GM12892 (cell line): ENCODE results near the gene CFAP221.

Experiments
- POLR2A ChIP-seq: IDR thresholded peaks from 2 replicates; pipeline ENCODE4 v1.6.1; 2011; ENCODE audit warnings: low read depth, low read length, control low read depth
- POLR2AphosphoS5 ChIP-seq: IDR thresholded peaks from 2 replicates; pipeline ENCODE4 v1.6.1; 2011; ENCODE audit warnings: low read depth, low read length, control low read depth
- TAF1 ChIP-seq: IDR thresholded peaks from 2 replicates; pipeline ENCODE4 v1.6.1; 2011; ENCODE audit warnings: low read depth, mild to moderate bottlenecking, control low read depth, low read length, borderline replicate concordance

DNA sequence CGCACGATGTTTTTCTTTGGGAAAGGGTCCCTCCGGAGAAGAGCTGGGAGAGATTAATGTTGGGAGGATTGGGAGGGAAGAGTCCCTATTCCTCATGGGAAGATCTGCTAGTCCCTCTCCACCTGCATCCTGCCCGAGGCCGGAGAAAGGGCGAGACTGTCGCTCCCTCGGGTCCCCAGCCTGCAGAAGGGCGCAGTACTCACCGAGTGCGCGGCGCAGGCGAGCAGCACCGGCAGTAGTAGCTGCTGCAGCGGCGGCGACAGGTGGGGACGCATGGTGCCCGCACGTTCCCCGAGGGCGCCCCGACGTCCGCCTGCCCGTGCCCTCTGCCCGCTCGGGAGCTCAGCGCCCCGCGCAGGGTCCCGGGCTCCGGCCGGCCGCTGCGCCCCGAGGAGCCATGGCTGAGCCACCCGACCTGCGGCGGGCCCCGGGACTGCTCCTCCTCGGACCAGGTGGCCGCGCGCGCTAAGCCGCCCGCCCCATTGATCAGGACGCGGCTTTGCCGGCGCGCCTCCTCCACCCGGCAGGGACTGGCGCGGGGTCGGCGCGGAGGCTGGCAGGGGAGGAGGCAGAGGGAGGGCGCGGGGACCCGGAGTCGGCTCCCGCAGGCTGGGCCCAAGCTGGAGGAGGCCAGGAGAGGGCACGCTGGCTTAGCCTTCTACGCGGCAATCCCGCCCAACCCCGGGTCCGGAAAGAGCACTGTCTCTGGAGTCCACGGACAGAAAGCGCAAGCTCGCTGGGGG, 20.1 kb upstream of the CFAP221 start, which contains the start of gene SCTR:
- TF ChIP-seq POLR2AphosphoS5 (no peak), POLR2A (no peak), TAF1 (no peak)
